HG03045 (cell line): ENCODE measurements around the gene GMEB2.
"Not testable (repeated sequence)": the region's sequence is repeated elsewhere in the genome, so short reads cannot be mapped to it uniquely, and the experiment has no call there.

Experiments used
- ATAC-seq: cut with Tn5 transposase; IDR thresholded peaks from one replicate; pipeline ENCODE4 v1.9.1; 2021; ENCODE audit warnings: mild to moderate bottlenecking, moderate library complexity; ENCODE audit not compliant: unreplicated experiment

The GMEB2 gene

GRCh38 chr20:63561624-63562396 lies 65.1 kb downstream of the GMEB2 start:
- ATAC-seq, result no peak

GRCh38 chr20:63560856-63561609 lies 65.9 kb downstream of the GMEB2 start:
- no peak for ATAC-seq

- ATAC-seq, result no peak
Measured at GRCh38 chr20:63560333-63560805, 66.5 kb downstream of the GMEB2 start.

- ATAC-seq, result not testable (repeated sequence)
Measured at GRCh38 chr20:63559485-63560332, 67.2 kb downstream of the GMEB2 start.

GRCh38 chr20:63558804-63559484 lies 68.0 kb downstream of the GMEB2 start:
- no peak for ATAC-seq

- no peak for ATAC-seq
Measured at GRCh38 chr20:63557481-63557891, 69.4 kb downstream of the GMEB2 start.

- no peak for ATAC-seq
Measured at GRCh38 chr20:63556873-63557478, 69.9 kb downstream of the GMEB2 start.

- no peak for ATAC-seq
Measured at GRCh38 chr20:63555661-63556381, 71.1 kb downstream of the GMEB2 start.

GRCh38 chr20:63554361-63555278 lies 72.3 kb downstream of the GMEB2 start:
- ATAC-seq, result no peak

- peak; percentile 31 for ATAC-seq
Measured at GRCh38 chr20:63553933-63554290, 73.0 kb downstream of the GMEB2 start, which contains the start of gene FNDC11. Gene FNDC11, plus strand, starts transcription at chr20:63554159. Its CDS starts 1,505 bp downstream, at chr20:63555664.

GRCh38 chr20:63553251-63553932 lies 73.5 kb downstream of the GMEB2 start:
- ATAC-seq, result peak; percentile 42

GRCh38 chr20:63552481-63553249 lies 74.2 kb downstream of the GMEB2 start:
- no peak for ATAC-seq

- no peak for ATAC-seq
Measured at GRCh38 chr20:63551068-63551467, 75.8 kb downstream of the GMEB2 start.

- no peak for ATAC-seq
Measured at GRCh38 chr20:63549679-63550282, 77.1 kb downstream of the GMEB2 start.

- ATAC-seq, result no peak
Measured at GRCh38 chr20:63549019-63549418, 77.9 kb downstream of the GMEB2 start.

- ATAC-seq, result no peak
Measured at GRCh38 chr20:63548542-63548941, 78.4 kb downstream of the GMEB2 start.
